MM.1S (cell line): Measurements from ENCODE around the gene EVA1B.

Source experiments
- EZH2 ChIP-seq: fragments of 300-600 bp; sonication (generic); optimal IDR thresholded peaks from 2 replicates; pipeline ENCODE3; 2017; ENCODE audit warnings: low read depth, mild to moderate bottlenecking, antibody characterized with exemption, low read length, mixed read lengths
- TF ChIP-seq, protein P1 (sequence below): fragments of 300-600 bp; sonication (generic); IDR thresholded peaks from 2 replicates; pipeline ENCODE4 v1.5.1; 2016; ENCODE audit warnings: antibody characterized with exemption, low read length, mixed read lengths

DNA sequence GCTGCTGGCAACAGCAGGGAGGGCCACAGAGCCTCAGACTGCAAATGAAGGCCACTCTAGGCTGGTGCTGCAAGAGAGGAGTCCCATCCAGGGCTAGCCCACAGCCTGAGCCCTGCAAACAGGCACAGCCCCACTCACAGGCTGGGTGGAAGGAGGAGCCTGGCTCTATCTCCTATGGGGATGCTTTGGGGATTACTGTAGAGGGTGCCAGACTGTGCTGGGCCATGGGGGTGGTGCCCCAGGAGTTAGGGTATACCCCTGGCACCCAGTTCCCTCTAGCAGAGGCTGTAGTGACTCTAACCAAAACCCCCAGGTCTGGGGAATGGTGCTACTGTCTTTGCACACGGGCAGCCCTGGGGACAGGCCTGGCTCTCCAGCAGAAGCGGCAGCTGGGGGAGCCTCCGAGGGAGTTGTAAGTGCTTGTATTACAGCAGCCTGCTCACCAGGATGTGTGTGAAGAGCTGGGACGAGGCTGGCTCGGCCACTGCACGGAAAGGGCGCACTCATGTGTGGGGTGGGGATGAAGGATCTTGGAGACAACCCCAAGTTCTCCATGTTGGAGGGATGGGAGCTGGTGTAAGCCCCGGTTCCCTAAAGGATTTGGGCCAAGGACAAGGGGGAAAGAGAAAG is 23.4 kb upstream of the EVA1B start:
- TF ChIP-seq, protein P1, sequence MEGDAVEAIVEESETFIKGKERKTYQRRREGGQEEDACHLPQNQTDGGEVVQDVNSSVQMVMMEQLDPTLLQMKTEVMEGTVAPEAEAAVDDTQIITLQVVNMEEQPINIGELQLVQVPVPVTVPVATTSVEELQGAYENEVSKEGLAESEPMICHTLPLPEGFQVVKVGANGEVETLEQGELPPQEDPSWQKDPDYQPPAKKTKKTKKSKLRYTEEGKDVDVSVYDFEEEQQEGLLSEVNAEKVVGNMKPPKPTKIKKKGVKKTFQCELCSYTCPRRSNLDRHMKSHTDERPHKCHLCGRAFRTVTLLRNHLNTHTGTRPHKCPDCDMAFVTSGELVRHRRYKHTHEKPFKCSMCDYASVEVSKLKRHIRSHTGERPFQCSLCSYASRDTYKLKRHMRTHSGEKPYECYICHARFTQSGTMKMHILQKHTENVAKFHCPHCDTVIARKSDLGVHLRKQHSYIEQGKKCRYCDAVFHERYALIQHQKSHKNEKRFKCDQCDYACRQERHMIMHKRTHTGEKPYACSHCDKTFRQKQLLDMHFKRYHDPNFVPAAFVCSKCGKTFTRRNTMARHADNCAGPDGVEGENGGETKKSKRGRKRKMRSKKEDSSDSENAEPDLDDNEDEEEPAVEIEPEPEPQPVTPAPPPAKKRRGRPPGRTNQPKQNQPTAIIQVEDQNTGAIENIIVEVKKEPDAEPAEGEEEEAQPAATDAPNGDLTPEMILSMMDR, result no peak
- TF ChIP-seq EZH2, result no peak
